Fibroblast of pulmonary artery (primary cell): Measurements from ENCODE around the gene DGKB.

Experiments used
- DNase-seq: peaks from one replicate; pipeline ENCODE4 v3.0.0-alpha.2; 2010; ENCODE audit warnings: low read depth
- H3K4me3 ChIP-seq: replicated peaks from 2 replicates; pipeline ENCODE4 v1.5.1; 2011; ENCODE audit warnings: low read depth, mild to moderate bottlenecking, control low read depth, low read length, moderate library complexity
- CTCF ChIP-seq: IDR thresholded peaks from 2 replicates; pipeline ENCODE4 v1.5.1; 2011; ENCODE audit warnings: mild to moderate bottlenecking, control low read depth, low read length, inconsistent platforms; ENCODE audit errors: missing control alignments

DGKB gene

GRCh38 chr7:14870394-14870793, 32.2 kb downstream of the DGKB start:
- H3K4me3 ChIP-seq = no peak overlapping the region
- DNase-seq = no peak
- no peak for TF ChIP-seq CTCF

DNA sequence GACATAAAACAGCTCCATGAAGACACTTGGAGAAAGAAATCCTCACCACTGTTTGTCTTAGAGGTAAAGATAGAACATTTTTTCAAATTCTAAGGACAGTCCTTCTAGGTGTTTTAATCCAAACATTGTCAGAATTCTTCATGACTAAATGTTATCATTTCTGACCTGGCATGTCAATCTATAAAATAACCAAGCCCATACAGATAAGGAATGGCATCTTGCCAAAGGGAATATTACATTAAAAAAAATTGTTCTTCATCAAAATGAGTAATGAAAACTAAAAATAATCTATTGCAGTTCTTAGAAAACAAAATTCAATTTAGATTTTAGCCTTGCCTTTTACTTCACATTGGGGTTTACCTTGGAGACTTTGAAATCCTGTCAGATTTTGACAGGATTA, 33.6 kb downstream of the DGKB start:
- DNase-seq = no peak
- no peak overlapping the region for H3K4me3 ChIP-seq
- no peak for TF ChIP-seq CTCF

DNA sequence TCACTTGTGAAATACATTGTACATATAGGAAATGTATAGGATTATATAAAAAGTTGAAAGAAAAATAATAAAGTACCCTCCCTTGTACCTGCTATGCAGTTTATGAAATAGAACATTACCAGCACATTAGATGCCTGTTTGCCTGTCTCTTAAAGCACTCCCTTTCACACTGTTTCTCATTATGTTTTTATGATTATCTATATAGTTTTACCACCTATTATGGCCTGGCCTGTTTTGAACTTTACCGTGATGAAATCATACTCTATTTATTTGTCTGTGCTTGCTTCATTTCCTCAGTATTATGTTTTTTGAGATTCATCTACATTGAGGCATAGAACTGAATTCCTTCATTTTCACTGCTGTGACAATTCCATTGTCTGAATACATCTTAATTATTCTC, 41.1 kb downstream of the DGKB start:
- no peak for TF ChIP-seq CTCF
- H3K4me3 ChIP-seq = no peak overlapping the region
- no peak for DNase-seq

GRCh38 chr7:14859267-14859666, 43.3 kb downstream of the DGKB start:
- TF ChIP-seq CTCF = no peak

DNA sequence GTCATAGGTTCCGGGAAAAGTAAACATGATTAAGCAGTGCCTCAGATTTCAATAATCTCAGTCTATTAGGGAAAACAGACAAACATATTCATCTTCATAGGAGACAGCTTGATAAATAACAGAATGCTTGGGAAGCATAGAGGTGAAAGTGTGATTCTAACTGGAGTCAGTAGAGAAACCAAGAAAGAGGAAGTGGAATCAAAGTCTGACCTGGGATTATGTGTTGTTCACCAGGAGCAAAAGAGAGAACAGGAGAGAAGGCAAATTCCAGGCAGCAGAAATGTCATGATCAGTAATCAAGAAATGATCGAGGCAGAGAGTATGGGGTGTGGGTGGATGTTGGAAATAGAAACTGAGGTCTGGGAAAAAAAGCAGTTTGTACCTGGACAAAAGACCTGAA, 43.7 kb downstream of the DGKB start:
- H3K4me3 ChIP-seq = no peak overlapping the region
- no peak for TF ChIP-seq CTCF
- no peak for DNase-seq

More at GRCh38 chr7:14859267-14859666, 43.3 kb downstream of the DGKB start:
- DNase-seq = no peak
- H3K4me3 ChIP-seq = no peak overlapping the region

DNA sequence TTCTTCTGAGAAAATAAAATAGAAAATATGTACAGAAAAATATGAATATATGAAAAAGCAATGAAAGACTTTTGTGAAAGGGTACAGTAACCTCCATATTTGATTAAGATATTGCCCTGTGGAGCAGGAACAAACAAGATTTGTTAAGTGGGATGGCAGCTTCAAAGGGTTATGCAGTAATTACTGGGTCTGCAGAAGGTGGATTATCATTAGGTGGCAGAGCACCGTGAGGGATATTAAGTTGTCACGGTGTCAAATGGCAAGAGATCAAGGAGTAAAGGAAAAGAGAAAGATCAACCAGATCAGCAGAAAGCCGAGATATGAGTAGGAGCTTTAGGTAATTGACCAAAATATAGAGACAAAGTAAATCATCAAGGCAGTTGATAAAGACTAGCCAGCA, 44.1 kb downstream of the DGKB start:
- no peak for TF ChIP-seq CTCF
- H3K4me3 ChIP-seq = no peak overlapping the region
- no peak for DNase-seq

- no peak overlapping the region for H3K4me3 ChIP-seq
- no peak for TF ChIP-seq CTCF
- DNase-seq = no peak
Observed at GRCh38 chr7:14855033-14855794, 47.3 kb downstream of the DGKB start.
